ENCODE measurements around the gene KBTBD4. TPM values are rescaled to one million over a fixed set of nuclear protein-coding genes. Genes with fewer than 3 reads are reported as not detected.

KBTBD4 gene
- 8.7 and 11.0 TPM in 2 replicates for total RNA-seq (2014; rRNA removed; shearing (Covaris generic); ENCODE audit: low replicate concordance)

- peak; percentile 97 for DNase-seq
- Histone ChIP-seq H3K36me3 (ENCODE audit: insufficient read depth, low read length) (peaks cover 34% of the 10 kb centered on the region), H3K9ac (ENCODE audit: low read length) (peak within 1 kb of the TSS; percentile 86), H3K9me2 (replicated peaks; ENCODE audit: insufficient read depth, low read length) (no peaks in the 10 kb centered on the region), H3K27ac (ENCODE audit: low read length) (peak within 1 kb of the TSS; percentile 43), H3K4me3 (ENCODE audit: low read length) (peak within 1 kb of the TSS; percentile 81), H2AFZ (ENCODE audit: low read length) (peak within 1 kb of the TSS; percentile 27; the same call in 1 of the 2 replicates), H3K27me3 (ENCODE audit: low read length) (no peaks in the 10 kb centered on the region), H3K79me2 (ENCODE audit: low read length) (peaks cover 42% of the 10 kb centered on the region), H3K4me1 (ENCODE audit: low read length) (peaks cover 26% of the 10 kb centered on the region), H3K9me3 (ENCODE audit: low read length) (no peaks in the 10 kb centered on the region), H4K20me1 (ENCODE audit: insufficient read depth, low read depth, low read length) (no peaks in the 10 kb centered on the region), H3K4me2 (ENCODE audit: low read depth, low read length, poor library complexity, severe bottlenecking) (peak within 1 kb of the TSS; percentile 86)
Measured at GRCh38 chr11:47578524-47579494, at the start of gene KBTBD4, which contains the start of gene NDUFS3. Gene KBTBD4, minus strand, starts transcription at chr11:47578970. Its CDS starts 19 bp downstream, at chr11:47578951. Gene NDUFS3, plus strand, starts transcription at chr11:47579074. Its CDS starts 18 bp downstream, at chr11:47579092.

GRCh38 chr11:47628026-47628425 lies 49.3 kb upstream of the KBTBD4 start:
- Histone ChIP-seq H3K4me1 (ENCODE audit: low read length) (no peaks in the 10 kb centered on the region), H3K9me2 (replicated peaks; ENCODE audit: insufficient read depth, low read length) (no peaks in the 10 kb centered on the region), H3K9me3 (ENCODE audit: low read length) (no peaks in the 10 kb centered on the region), H3K27me3 (ENCODE audit: low read length) (no peaks in the 10 kb centered on the region), H3K79me2 (ENCODE audit: low read length) (peaks cover 3% of the 10 kb centered on the region; the same call in 1 of the 2 replicates), H4K20me1 (ENCODE audit: insufficient read depth, low read depth, low read length) (no peaks in the 10 kb centered on the region), H2AFZ (ENCODE audit: low read length) (no peak overlapping the region), H3K4me2 (ENCODE audit: low read depth, low read length, poor library complexity, severe bottlenecking) (no peak overlapping the region), H3K27ac (ENCODE audit: low read length) (no peak overlapping the region), H3K4me3 (ENCODE audit: low read length) (no peak overlapping the region), H3K9ac (ENCODE audit: low read length) (no peak overlapping the region), H3K36me3 (ENCODE audit: insufficient read depth, low read length) (peaks cover 63% of the 10 kb centered on the region; the same call in 1 of the 2 replicates)
- no peak for DNase-seq

- no peak overlapping the region for H3K27ac ChIP-seq (ENCODE audit: low read length)
- H3K79me2 ChIP-seq (ENCODE audit: low read length): no peaks in the 10 kb centered on the region
- no peaks in the 10 kb centered on the region for H3K27me3 ChIP-seq (ENCODE audit: low read length)
- no peak overlapping the region for H2AFZ ChIP-seq (ENCODE audit: low read length)
- H4K20me1 ChIP-seq (ENCODE audit: insufficient read depth, low read depth, low read length): no peaks in the 10 kb centered on the region
- no peak overlapping the region for H3K4me2 ChIP-seq (ENCODE audit: low read depth, low read length, poor library complexity, severe bottlenecking)
- no peaks in the 10 kb centered on the region for H3K9me3 ChIP-seq (ENCODE audit: low read length)
- H3K4me3 ChIP-seq (ENCODE audit: low read length): no peak overlapping the region
- H3K9me2 ChIP-seq (replicated peaks; ENCODE audit: insufficient read depth, low read length): no peaks in the 10 kb centered on the region
- no peak for DNase-seq
- peaks cover 62% of the 10 kb centered on the region; the same call in 1 of the 2 replicates for H3K36me3 ChIP-seq (ENCODE audit: insufficient read depth, low read length)
- no peaks in the 10 kb centered on the region for H3K4me1 ChIP-seq (ENCODE audit: low read length)
- H3K9ac ChIP-seq (ENCODE audit: low read length): no peak overlapping the region
Measured at GRCh38 chr11:47626234-47626633, 47.5 kb upstream of the KBTBD4 start.

GRCh38 chr11:47620836-47621378 lies 42.1 kb upstream of the KBTBD4 start:
- H3K4me3 ChIP-seq (ENCODE audit: low read length): no peak overlapping the region
- no peaks in the 10 kb centered on the region for H3K9me3 ChIP-seq (ENCODE audit: low read length)
- H3K27ac ChIP-seq (ENCODE audit: low read length): no peak overlapping the region
- H2AFZ ChIP-seq (ENCODE audit: low read length): no peak overlapping the region
- H3K27me3 ChIP-seq (ENCODE audit: low read length): no peaks in the 10 kb centered on the region
- H3K9ac ChIP-seq (ENCODE audit: low read length): no peak overlapping the region
- no peaks in the 10 kb centered on the region for H4K20me1 ChIP-seq (ENCODE audit: insufficient read depth, low read depth, low read length)
- H3K36me3 ChIP-seq (ENCODE audit: insufficient read depth, low read length): peaks cover 46% of the 10 kb centered on the region; the same call in 1 of the 2 replicates
- no peaks in the 10 kb centered on the region for H3K4me1 ChIP-seq (ENCODE audit: low read length)
- H3K79me2 ChIP-seq (ENCODE audit: low read length): no peaks in the 10 kb centered on the region
- H3K4me2 ChIP-seq (ENCODE audit: low read depth, low read length, poor library complexity, severe bottlenecking): no peak overlapping the region
- no peak for DNase-seq
- H3K9me2 ChIP-seq (replicated peaks; ENCODE audit: insufficient read depth, low read length): no peaks in the 10 kb centered on the region

- no peaks in the 10 kb centered on the region for H4K20me1 ChIP-seq (ENCODE audit: insufficient read depth, low read depth, low read length)
- no peak overlapping the region for H3K27ac ChIP-seq (ENCODE audit: low read length)
- DNase-seq: no peak
- H3K9me3 ChIP-seq (ENCODE audit: low read length): no peaks in the 10 kb centered on the region
- H3K4me3 ChIP-seq (ENCODE audit: low read length): no peak overlapping the region
- H3K9ac ChIP-seq (ENCODE audit: low read length): no peak overlapping the region
- H3K4me1 ChIP-seq (ENCODE audit: low read length): no peaks in the 10 kb centered on the region
- H3K9me2 ChIP-seq (replicated peaks; ENCODE audit: insufficient read depth, low read length): no peaks in the 10 kb centered on the region
- no peaks in the 10 kb centered on the region for H3K79me2 ChIP-seq (ENCODE audit: low read length)
- H3K36me3 ChIP-seq (ENCODE audit: insufficient read depth, low read length): peaks cover 31% of the 10 kb centered on the region; the same call in 1 of the 2 replicates
- no peaks in the 10 kb centered on the region for H3K27me3 ChIP-seq (ENCODE audit: low read length)
- H3K4me2 ChIP-seq (ENCODE audit: low read depth, low read length, poor library complexity, severe bottlenecking): no peak overlapping the region
- no peak overlapping the region for H2AFZ ChIP-seq (ENCODE audit: low read length)
Measured at GRCh38 chr11:47617417-47617809, 38.6 kb upstream of the KBTBD4 start.

- H3K4me3 ChIP-seq (ENCODE audit: low read length): no peak overlapping the region
- DNase-seq: peak; percentile 69
- H3K27me3 ChIP-seq (ENCODE audit: low read length): no peaks in the 10 kb centered on the region
- no peaks in the 10 kb centered on the region for H3K9me3 ChIP-seq (ENCODE audit: low read length)
- no peak overlapping the region for H3K27ac ChIP-seq (ENCODE audit: low read length)
- H3K9ac ChIP-seq (ENCODE audit: low read length): no peak overlapping the region
- H3K36me3 ChIP-seq (ENCODE audit: insufficient read depth, low read length): peaks cover 26% of the 10 kb centered on the region; the same call in 1 of the 2 replicates
- no peaks in the 10 kb centered on the region for H4K20me1 ChIP-seq (ENCODE audit: insufficient read depth, low read depth, low read length)
- no peak overlapping the region for H3K4me2 ChIP-seq (ENCODE audit: low read depth, low read length, poor library complexity, severe bottlenecking)
- no peak overlapping the region for H2AFZ ChIP-seq (ENCODE audit: low read length)
- peaks cover 3% of the 10 kb centered on the region for H3K4me1 ChIP-seq (ENCODE audit: low read length)
- H3K79me2 ChIP-seq (ENCODE audit: low read length): no peaks in the 10 kb centered on the region
- H3K9me2 ChIP-seq (replicated peaks; ENCODE audit: insufficient read depth, low read length): no peaks in the 10 kb centered on the region
Measured at GRCh38 chr11:47616726-47617416, 38.1 kb upstream of the KBTBD4 start.

- Histone ChIP-seq H3K4me2 (ENCODE audit: low read depth, low read length, poor library complexity, severe bottlenecking) (no peak overlapping the region), H2AFZ (ENCODE audit: low read length) (no peak overlapping the region), H3K9me2 (replicated peaks; ENCODE audit: insufficient read depth, low read length) (no peaks in the 10 kb centered on the region), H3K36me3 (ENCODE audit: insufficient read depth, low read length) (peaks cover 16% of the 10 kb centered on the region; the same call in 1 of the 2 replicates), H3K79me2 (ENCODE audit: low read length) (no peaks in the 10 kb centered on the region), H3K9ac (ENCODE audit: low read length) (no peak overlapping the region), H3K4me3 (ENCODE audit: low read length) (no peak overlapping the region), H3K27ac (ENCODE audit: low read length) (no peak overlapping the region), H3K9me3 (ENCODE audit: low read length) (no peaks in the 10 kb centered on the region), H3K27me3 (ENCODE audit: low read length) (no peaks in the 10 kb centered on the region), H4K20me1 (ENCODE audit: insufficient read depth, low read depth, low read length) (no peaks in the 10 kb centered on the region), H3K4me1 (ENCODE audit: low read length) (peaks cover 10% of the 10 kb centered on the region)
- DNase-seq: no peak
Measured at GRCh38 chr11:47615249-47615648, 36.5 kb upstream of the KBTBD4 start.

All from Karpas-422 (cell line).